Measurements from ENCODE around the gene PPP2R2C. TPM values are rescaled to one million over a fixed set of nuclear protein-coding genes. Genes with fewer than 3 reads are reported as not detected.

Gene PPP2R2C
- total RNA-seq, 1 experiment from 2014 or later, result 9.5 TPM

GRCh38 chr4:6297266-6297815, 175.1 kb downstream of the PPP2R2C start:
- Histone ChIP-seq H3K9me3 (ENCODE audit: low read length) (no peaks in the 10 kb centered on the region), H3K4me3 (ENCODE audit: low read length) (no peak overlapping the region), H3K27ac (ENCODE audit: low read length) (no peak overlapping the region), H3F3A (ENCODE audit: low read length, unreplicated experiment) (no peaks in the 10 kb centered on the region), H3K9ac (ENCODE audit: low read length) (no peak overlapping the region), H3K4me2 (ENCODE audit: low read length) (no peak overlapping the region), H3K27me3 (ENCODE audit: low read length) (no peaks in the 10 kb centered on the region), H2AFZ (ENCODE audit: low read length) (no peak overlapping the region), H3K4me1 (ENCODE audit: insufficient read depth, low read length) (no peaks in the 10 kb centered on the region), H3K9me2 (replicated peaks; ENCODE audit: low read length) (no peaks in the 10 kb centered on the region), H3K36me3 (ENCODE audit: low read depth, low read length) (no peaks in the 10 kb centered on the region), H3K79me2 (ENCODE audit: low read length) (no peaks in the 10 kb centered on the region), H4K20me1 (ENCODE audit: low read length) (no peaks in the 10 kb centered on the region)
- CTCF ChIA-PET, result no interaction called here
- no TSS peak for BruUV-seq (replicated peaks)
- DNase-seq (no peak), ATAC-seq (no peak)
- intact Hi-C loops (cut with micrococcal nuclease), result no loop called here
- TF ChIP-seq CTCF (conservative IDR thresholded peaks at IDR 0.05; ENCODE audit: low read depth, low read length) (no peak), EZH2 (IDR thresholded peaks at IDR 0.05; ENCODE audit: low read length, unreplicated experiment) (no peak), EZH2phosphoT487 (IDR thresholded peaks at IDR 0.05; ENCODE audit: borderline replicate concordance, low read length) (no peak)
- POLR2A ChIA-PET (ENCODE audit: unreplicated experiment), result no interaction called here

GRCh38 chr4:6296026-6296425, 176.4 kb downstream of the PPP2R2C start:
- no peak overlapping the region for H3K27ac ChIP-seq (ENCODE audit: low read length)
- H3K27me3 ChIP-seq (ENCODE audit: low read length), result no peaks in the 10 kb centered on the region
- no peaks in the 10 kb centered on the region for H3K9me2 ChIP-seq (replicated peaks; ENCODE audit: low read length)
- no peaks in the 10 kb centered on the region for H3K4me1 ChIP-seq (ENCODE audit: insufficient read depth, low read length)
- intact Hi-C loops (cut with micrococcal nuclease), result no loop called here
- H3K79me2 ChIP-seq (ENCODE audit: low read length), result no peaks in the 10 kb centered on the region
- no peak for DNase-seq
- TF ChIP-seq EZH2phosphoT487 (IDR thresholded peaks at IDR 0.05; ENCODE audit: borderline replicate concordance, low read length) (no peak), CTCF (conservative IDR thresholded peaks at IDR 0.05; ENCODE audit: low read depth, low read length) (no peak), EZH2 (IDR thresholded peaks at IDR 0.05; ENCODE audit: low read length, unreplicated experiment) (no peak)
- no peaks in the 10 kb centered on the region for H3K9me3 ChIP-seq (ENCODE audit: low read length)
- H3K4me2 ChIP-seq (ENCODE audit: low read length), result no peak overlapping the region
- no peak overlapping the region for H3K4me3 ChIP-seq (ENCODE audit: low read length)
- ChIA-PET POLR2A (ENCODE audit: unreplicated experiment) (interaction anchor here (0.5 kb wide), 1 partner anchor 210 kb away, joined by 3 read pairs; no protein-coding TSS in a partner anchor), CTCF (no interaction called here)
- ATAC-seq, result no peak
- no TSS peak for BruUV-seq (replicated peaks)
- H3K36me3 ChIP-seq (ENCODE audit: low read depth, low read length), result no peaks in the 10 kb centered on the region
- H3F3A ChIP-seq (ENCODE audit: low read length, unreplicated experiment), result no peaks in the 10 kb centered on the region
- no peaks in the 10 kb centered on the region for H4K20me1 ChIP-seq (ENCODE audit: low read length)
- no peak overlapping the region for H3K9ac ChIP-seq (ENCODE audit: low read length)
- H2AFZ ChIP-seq (ENCODE audit: low read length), result no peak overlapping the region

GRCh38 chr4:6295495-6295894, 176.9 kb downstream of the PPP2R2C start:
- H3K9ac ChIP-seq (ENCODE audit: low read length), result no peak overlapping the region
- no peak overlapping the region for H2AFZ ChIP-seq (ENCODE audit: low read length)
- POLR2A ChIA-PET (ENCODE audit: unreplicated experiment), result no interaction called here
- CTCF ChIA-PET, result no interaction called here
- H3F3A ChIP-seq (ENCODE audit: low read length, unreplicated experiment), result no peaks in the 10 kb centered on the region
- no peak overlapping the region for H3K4me3 ChIP-seq (ENCODE audit: low read length)
- intact Hi-C loops (cut with micrococcal nuclease), result no loop called here
- no peaks in the 10 kb centered on the region for H3K4me1 ChIP-seq (ENCODE audit: insufficient read depth, low read length)
- TF ChIP-seq EZH2 (IDR thresholded peaks at IDR 0.05; ENCODE audit: low read length, unreplicated experiment) (no peak), EZH2phosphoT487 (IDR thresholded peaks at IDR 0.05; ENCODE audit: borderline replicate concordance, low read length) (no peak)
- H3K4me2 ChIP-seq (ENCODE audit: low read length), result no peak overlapping the region
- H4K20me1 ChIP-seq (ENCODE audit: low read length), result no peaks in the 10 kb centered on the region
- no peaks in the 10 kb centered on the region for H3K79me2 ChIP-seq (ENCODE audit: low read length)
- no peaks in the 10 kb centered on the region for H3K27me3 ChIP-seq (ENCODE audit: low read length)
- DNase-seq, result no peak
- no peak overlapping the region for H3K27ac ChIP-seq (ENCODE audit: low read length)
- no peaks in the 10 kb centered on the region for H3K36me3 ChIP-seq (ENCODE audit: low read depth, low read length)
- no peaks in the 10 kb centered on the region for H3K9me3 ChIP-seq (ENCODE audit: low read length)
- no TSS peak for BruUV-seq (replicated peaks)
- no peak for ATAC-seq
- H3K9me2 ChIP-seq (replicated peaks; ENCODE audit: low read length), result no peaks in the 10 kb centered on the region

All from PC-3 (cell line).